Neural crest cell (in vitro differentiated cells): ENCODE results near the gene RCE1. TPM values are rescaled to one million over a fixed set of nuclear protein-coding genes. Genes with fewer than 3 reads are reported as not detected.
"Not testable (repeated sequence)": the region's sequence is repeated elsewhere in the genome, so short reads cannot be mapped to it uniquely, and the experiment has no call there.

Source experiments
- DNase-seq: peaks from one replicate; pipeline ENCODE4 v3.0.0; 2021; ENCODE audit warnings: low read depth, mixed read lengths, low spot score
- H3K27ac Mint-ChIP-seq: one replicate; pipeline ENCODE4 v1.8.0; 2021; ENCODE audit warnings: mild to moderate bottlenecking, mixed read lengths; ENCODE audit not compliant: unreplicated experiment
- H3K27me3 Mint-ChIP-seq: 2 replicates; pipeline ENCODE4 v1.8.0; 2021; ENCODE audit warnings: low read depth, mild to moderate bottlenecking, mixed read lengths
- H3K36me3 Mint-ChIP-seq: 2 replicates; pipeline ENCODE4 v1.8.0; 2021; ENCODE audit warnings: low read depth, mild to moderate bottlenecking, mixed read lengths
- H3K4me1 Mint-ChIP-seq: 2 replicates; pipeline ENCODE4 v1.8.0; 2021; ENCODE audit warnings: mixed read lengths
- H3K4me3 Mint-ChIP-seq: one replicate; pipeline ENCODE4 v1.8.0; 2021; ENCODE audit warnings: mild to moderate bottlenecking, mixed read lengths
- H3K9me3 Mint-ChIP-seq: 2 replicates; pipeline ENCODE4 v1.8.0; 2021; ENCODE audit warnings: mixed read lengths
- total RNA-seq: library from RNA; stranded (reverse); gene quantifications from 2 replicates; pipeline ENCODE4 v1.2.1, GENCODE V29; 2021
- TF ChIP-seq, protein P1 (sequence below): fragments of 200-600 bp; sonication (generic); conservative IDR thresholded peaks from 2 replicates; pipeline ENCODE4 v1.5.0; 2021; ENCODE audit warnings: antibody characterized with exemption, mild to moderate bottlenecking

RCE1 gene
- total RNA-seq, 1 donor from 2014 or later: 35.8 TPM

DNA sequence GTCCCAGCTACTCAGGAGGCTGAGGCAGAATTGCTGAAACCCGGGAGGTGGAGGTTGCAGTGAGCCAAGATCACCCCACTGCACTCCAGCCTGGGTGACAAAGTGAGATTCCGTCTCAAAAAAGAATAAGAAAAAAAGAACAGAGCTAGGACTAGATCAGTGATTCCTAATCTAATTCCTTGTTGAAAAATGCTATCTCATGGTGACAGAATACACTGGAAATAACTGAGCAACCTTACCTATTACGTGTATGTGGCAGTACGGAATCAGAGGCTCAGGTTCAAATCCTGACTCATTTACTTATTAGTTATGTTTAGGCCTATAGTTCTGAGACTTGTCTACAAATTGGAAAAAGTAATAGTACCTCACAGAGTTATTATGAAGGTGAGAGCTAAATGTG lies 19.5 kb upstream of the RCE1 start:
- no peak for DNase-seq
- Mint-ChIP-seq H3K27me3 (no peaks in the 10 kb centered on the region), H3K27ac (no peak overlapping the region), H3K36me3 (no peaks in the 10 kb centered on the region), H3K9me3 (no peaks in the 10 kb centered on the region), H3K4me1 (peaks cover 4% of the 10 kb centered on the region), H3K4me3 (no peak overlapping the region)
- TF ChIP-seq, protein P1, sequence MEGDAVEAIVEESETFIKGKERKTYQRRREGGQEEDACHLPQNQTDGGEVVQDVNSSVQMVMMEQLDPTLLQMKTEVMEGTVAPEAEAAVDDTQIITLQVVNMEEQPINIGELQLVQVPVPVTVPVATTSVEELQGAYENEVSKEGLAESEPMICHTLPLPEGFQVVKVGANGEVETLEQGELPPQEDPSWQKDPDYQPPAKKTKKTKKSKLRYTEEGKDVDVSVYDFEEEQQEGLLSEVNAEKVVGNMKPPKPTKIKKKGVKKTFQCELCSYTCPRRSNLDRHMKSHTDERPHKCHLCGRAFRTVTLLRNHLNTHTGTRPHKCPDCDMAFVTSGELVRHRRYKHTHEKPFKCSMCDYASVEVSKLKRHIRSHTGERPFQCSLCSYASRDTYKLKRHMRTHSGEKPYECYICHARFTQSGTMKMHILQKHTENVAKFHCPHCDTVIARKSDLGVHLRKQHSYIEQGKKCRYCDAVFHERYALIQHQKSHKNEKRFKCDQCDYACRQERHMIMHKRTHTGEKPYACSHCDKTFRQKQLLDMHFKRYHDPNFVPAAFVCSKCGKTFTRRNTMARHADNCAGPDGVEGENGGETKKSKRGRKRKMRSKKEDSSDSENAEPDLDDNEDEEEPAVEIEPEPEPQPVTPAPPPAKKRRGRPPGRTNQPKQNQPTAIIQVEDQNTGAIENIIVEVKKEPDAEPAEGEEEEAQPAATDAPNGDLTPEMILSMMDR: no peak

DNA sequence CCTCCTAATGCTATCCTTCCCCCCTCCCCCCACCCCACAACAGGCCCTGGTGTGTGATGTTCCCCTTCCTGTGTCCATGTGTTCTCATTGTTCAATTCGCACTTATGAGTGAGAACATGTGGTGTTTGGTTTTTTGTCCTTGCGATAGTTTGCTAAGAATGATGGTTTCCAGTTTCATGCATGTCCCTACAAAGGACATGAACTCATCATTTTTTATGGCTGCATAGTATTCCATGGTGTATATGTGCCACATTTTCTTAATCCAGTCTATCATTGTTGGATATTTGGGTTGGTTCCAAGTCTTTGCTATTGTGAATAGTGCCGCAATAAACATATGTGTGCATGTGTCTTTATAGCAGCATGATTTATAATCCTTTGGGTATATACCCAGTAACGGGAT lies 18.7 kb upstream of the RCE1 start:
- not testable (repeated sequence) for H3K36me3 Mint-ChIP-seq, H3K9me3 Mint-ChIP-seq, H3K4me3 Mint-ChIP-seq, DNase-seq, H3K27me3 Mint-ChIP-seq, H3K4me1 Mint-ChIP-seq
- H3K27ac Mint-ChIP-seq: peak overlapping the region; percentile 75

DNA sequence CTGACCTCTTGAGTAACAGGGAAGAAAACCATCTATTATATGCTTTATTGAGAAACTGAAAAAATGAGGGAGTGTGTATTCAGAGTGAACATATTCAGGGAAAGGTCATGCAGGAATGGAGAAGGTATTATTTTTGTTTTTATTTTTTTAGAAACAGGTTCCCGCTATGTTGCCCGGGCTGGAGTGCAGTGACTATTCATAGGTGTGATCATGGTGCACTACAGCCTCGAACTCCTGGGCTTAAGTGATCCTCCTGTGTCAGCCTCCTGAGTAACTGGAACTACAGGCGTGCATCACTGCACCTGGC lies 8.7 kb upstream of the RCE1 start:
- Mint-ChIP-seq H3K4me1 (peaks cover 5% of the 10 kb centered on the region), H3K27ac (no peak overlapping the region), H3K27me3 (no peaks in the 10 kb centered on the region), H3K4me3 (peak overlapping the region; percentile 24), H3K36me3 (peaks cover 2% of the 10 kb centered on the region), H3K9me3 (no peaks in the 10 kb centered on the region)
- TF ChIP-seq, protein P1: no peak
- no peak for DNase-seq

DNA sequence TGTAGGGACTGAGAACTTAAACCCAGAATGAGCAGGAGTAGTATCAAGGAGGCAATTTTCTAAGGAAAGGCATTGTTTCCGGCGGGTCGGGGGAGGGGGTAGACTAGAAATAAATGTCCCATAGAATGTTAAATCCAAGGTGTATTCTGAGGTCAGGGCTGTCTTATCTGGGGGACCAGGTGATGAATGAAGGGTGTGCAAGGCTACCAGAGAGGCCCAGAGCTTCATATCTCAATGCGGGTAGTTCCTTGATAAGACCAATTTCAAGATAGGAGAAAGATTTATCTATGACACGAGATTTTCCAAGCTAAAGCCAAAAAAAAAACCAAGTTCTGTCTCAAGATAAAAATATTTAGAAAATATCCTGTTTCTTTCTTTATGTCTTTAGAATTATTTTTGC lies 8.3 kb upstream of the RCE1 start:
- Mint-ChIP-seq H3K4me3 (no peak overlapping the region), H3K36me3 (peaks cover 2% of the 10 kb centered on the region), H3K27ac (no peak overlapping the region), H3K4me1 (peaks cover 5% of the 10 kb centered on the region), H3K9me3 (no peaks in the 10 kb centered on the region), H3K27me3 (no peaks in the 10 kb centered on the region)
- TF ChIP-seq, protein P1: no peak
- DNase-seq: no peak

DNA sequence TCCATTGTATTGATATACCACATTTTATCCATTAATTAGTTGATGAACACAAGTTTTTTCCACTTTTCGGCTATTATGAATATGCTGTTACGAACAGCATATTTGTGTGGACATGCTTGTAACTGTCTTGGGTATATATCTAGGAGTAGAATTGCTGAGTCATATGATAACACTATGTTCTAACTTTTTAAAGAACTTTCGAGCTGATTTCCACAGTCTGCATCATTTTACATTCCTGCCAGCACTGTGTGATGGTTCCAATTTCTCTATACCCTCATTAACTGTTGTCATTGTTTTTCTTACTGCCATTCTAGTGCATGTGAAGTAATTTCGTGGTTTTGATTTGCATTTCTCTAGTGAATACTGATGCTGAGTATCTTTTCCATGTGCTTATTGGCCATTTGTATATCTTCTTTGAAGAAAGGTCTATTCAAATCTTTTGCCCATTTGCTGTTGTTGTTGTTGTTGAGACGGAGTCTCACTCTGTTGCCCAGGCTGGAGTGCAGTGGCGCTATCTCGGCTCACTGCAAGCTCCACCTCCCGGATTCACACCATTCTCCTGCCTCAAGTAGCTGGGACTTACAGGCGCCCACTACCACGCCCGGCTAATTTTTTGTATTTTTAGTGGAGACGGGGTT lies 7.4 kb upstream of the RCE1 start:
- H3K4me3 Mint-ChIP-seq: no peak overlapping the region
- peaks cover 2% of the 10 kb centered on the region for H3K36me3 Mint-ChIP-seq
- no peak overlapping the region for H3K27ac Mint-ChIP-seq
- H3K9me3 Mint-ChIP-seq: no peaks in the 10 kb centered on the region
- TF ChIP-seq, protein P1: no peak
- peaks cover 5% of the 10 kb centered on the region for H3K4me1 Mint-ChIP-seq
- DNase-seq: no peak
- H3K27me3 Mint-ChIP-seq: no peaks in the 10 kb centered on the region

DNA sequence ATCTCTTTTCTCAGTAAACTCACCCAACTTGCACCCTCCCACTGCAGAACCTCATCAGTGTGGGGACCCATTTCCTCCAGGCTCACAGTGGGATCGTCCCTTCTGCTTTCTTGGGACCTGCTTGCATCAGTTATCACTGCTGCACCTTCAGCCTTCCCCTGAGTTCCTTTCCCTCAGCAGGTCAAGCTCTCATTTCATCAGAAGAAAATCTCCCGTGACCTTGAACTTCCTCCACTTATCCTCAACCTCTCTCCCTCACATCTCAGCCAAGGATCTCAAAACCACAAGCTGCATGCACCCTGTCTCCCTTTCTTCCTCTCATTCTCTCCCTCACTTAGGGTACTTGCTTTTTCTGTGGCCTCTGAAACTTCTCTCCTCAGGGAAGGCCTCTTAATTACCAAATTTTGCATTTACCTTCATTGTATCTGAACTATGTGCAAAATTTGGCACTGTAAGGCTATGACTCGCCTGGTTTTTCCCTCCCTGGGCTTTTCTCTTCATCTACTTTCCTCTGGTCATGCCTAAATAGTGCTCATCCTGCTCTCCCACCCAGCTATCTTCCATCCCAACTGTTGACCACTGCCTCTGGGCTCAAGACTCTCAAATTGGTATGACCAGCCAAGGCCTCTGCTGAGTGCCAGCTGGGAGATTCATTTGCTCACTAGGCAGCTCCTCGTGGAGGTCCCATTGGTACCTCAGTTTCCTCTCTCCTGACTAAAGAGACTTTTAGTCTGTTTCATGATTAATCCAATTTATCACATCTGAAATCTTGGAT lies 2.7 kb upstream of the RCE1 start:
- Mint-ChIP-seq H3K36me3 (no peaks in the 10 kb centered on the region), H3K27me3 (no peaks in the 10 kb centered on the region), H3K27ac (no peak overlapping the region), H3K4me1 (peaks cover 15% of the 10 kb centered on the region), H3K9me3 (no peaks in the 10 kb centered on the region), H3K4me3 (peak overlapping the region; percentile 10)
- no peak for DNase-seq
- TF ChIP-seq, protein P1: no peak
